Measurements from ENCODE around the gene CRIM1.

The CRIM1 gene

GRCh38 chr2:36513661-36514060 lies 158.1 kb downstream of the CRIM1 start (continued):
- TF ChIP-seq TSHZ2 (CRISPR knock-in tag; IDR thresholded peaks at IDR 0.05) (no peak), RARB (CRISPR knock-in tag; IDR thresholded peaks at IDR 0.05) (no peak), SNAI2 (CRISPR knock-in tag; IDR thresholded peaks at IDR 0.05) (no peak), ARNTL (CRISPR knock-in tag; IDR thresholded peaks at IDR 0.05; ENCODE audit: borderline replicate concordance, low read depth) (no peak), ZNF70 (CRISPR knock-in tag; IDR thresholded peaks at IDR 0.05) (no peak), PPARA (CRISPR knock-in tag; IDR thresholded peaks at IDR 0.05; ENCODE audit: borderline replicate concordance) (no peak), BACH2 (CRISPR knock-in tag; IDR thresholded peaks at IDR 0.05; ENCODE audit: borderline replicate concordance) (no peak)

- TF ChIP-seq TSHZ2 (CRISPR knock-in tag; IDR thresholded peaks at IDR 0.05) (no peak), ZC3H10 (CRISPR knock-in tag; IDR thresholded peaks at IDR 0.05) (no peak), ZNF70 (CRISPR knock-in tag; IDR thresholded peaks at IDR 0.05) (no peak)
- ATAC-seq, result no peak
These were observed 160.0 kb downstream of the CRIM1 start for GRCh38 chr2:36515538-36515937.

- ATAC-seq, result peak; percentile 14; the same call in 1 of the 3 replicates
- no peak for TF ChIP-seq PPARA (CRISPR knock-in tag; IDR thresholded peaks at IDR 0.05; ENCODE audit: borderline replicate concordance)
- TF ChIP-seq RARB (CRISPR knock-in tag; IDR thresholded peaks at IDR 0.05), result no peak
- no peak for TF ChIP-seq TOX (CRISPR knock-in tag; IDR thresholded peaks at IDR 0.05; ENCODE audit: borderline replicate concordance)
- TF ChIP-seq ZNF565 (CRISPR knock-in tag; conservative IDR thresholded peaks at IDR 0.05; ENCODE audit: low read depth), result no peak
- no peak for TF ChIP-seq BACH2 (CRISPR knock-in tag; IDR thresholded peaks at IDR 0.05; ENCODE audit: borderline replicate concordance)
- TF ChIP-seq PATZ1 (CRISPR knock-in tag; IDR thresholded peaks at IDR 0.05; ENCODE audit: borderline replicate concordance), result no peak
- TF ChIP-seq CSRNP3 (CRISPR knock-in tag; IDR thresholded peaks at IDR 0.05), result no peak
- no peak for TF ChIP-seq ARNTL (CRISPR knock-in tag; IDR thresholded peaks at IDR 0.05; ENCODE audit: borderline replicate concordance, low read depth)
- no peak for TF ChIP-seq SNAI2 (CRISPR knock-in tag; IDR thresholded peaks at IDR 0.05)
- no peak for TF ChIP-seq ESRRG (CRISPR knock-in tag; IDR thresholded peaks at IDR 0.05)
- no peak for TF ChIP-seq ZFP30 (CRISPR knock-in tag; IDR thresholded peaks at IDR 0.05)
- TF ChIP-seq ZFP3 (CRISPR knock-in tag; IDR thresholded peaks at IDR 0.05), result no peak
- TF ChIP-seq CSDC2 (CRISPR knock-in tag; IDR thresholded peaks at IDR 0.05), result no peak
- TF ChIP-seq POU6F1 (CRISPR knock-in tag; IDR thresholded peaks at IDR 0.05; ENCODE audit: borderline replicate concordance, low read depth), result no peak
- no peak for TF ChIP-seq CREB5 (CRISPR knock-in tag; IDR thresholded peaks at IDR 0.05; ENCODE audit: low read depth)
- no peak for TF ChIP-seq ZC3H10 (CRISPR knock-in tag; IDR thresholded peaks at IDR 0.05)
- TF ChIP-seq ISL1 (CRISPR knock-in tag; IDR thresholded peaks at IDR 0.05), result no peak
- TF ChIP-seq TCF4 (CRISPR knock-in tag; IDR thresholded peaks at IDR 0.05; ENCODE audit: borderline replicate concordance), result no peak
- no peak for TF ChIP-seq TSHZ2 (CRISPR knock-in tag; IDR thresholded peaks at IDR 0.05)
These were observed 160.7 kb downstream of the CRIM1 start for GRCh38 chr2:36516136-36516870.
